GM18508 (cell line): Measurements from ENCODE around the gene SMAD1.
A peak's percentile ranks its signal among the peaks of the same experiment; 100 is the strongest.

ENCODE experiments used
- ATAC-seq: cut with Tn5 transposase; IDR thresholded peaks from one replicate; pipeline ENCODE4 v1.9.1; 2021; ENCODE audit warnings: moderate number of reproducible peaks; ENCODE audit not compliant: insufficient read depth, unreplicated experiment

Gene SMAD1

DNA sequence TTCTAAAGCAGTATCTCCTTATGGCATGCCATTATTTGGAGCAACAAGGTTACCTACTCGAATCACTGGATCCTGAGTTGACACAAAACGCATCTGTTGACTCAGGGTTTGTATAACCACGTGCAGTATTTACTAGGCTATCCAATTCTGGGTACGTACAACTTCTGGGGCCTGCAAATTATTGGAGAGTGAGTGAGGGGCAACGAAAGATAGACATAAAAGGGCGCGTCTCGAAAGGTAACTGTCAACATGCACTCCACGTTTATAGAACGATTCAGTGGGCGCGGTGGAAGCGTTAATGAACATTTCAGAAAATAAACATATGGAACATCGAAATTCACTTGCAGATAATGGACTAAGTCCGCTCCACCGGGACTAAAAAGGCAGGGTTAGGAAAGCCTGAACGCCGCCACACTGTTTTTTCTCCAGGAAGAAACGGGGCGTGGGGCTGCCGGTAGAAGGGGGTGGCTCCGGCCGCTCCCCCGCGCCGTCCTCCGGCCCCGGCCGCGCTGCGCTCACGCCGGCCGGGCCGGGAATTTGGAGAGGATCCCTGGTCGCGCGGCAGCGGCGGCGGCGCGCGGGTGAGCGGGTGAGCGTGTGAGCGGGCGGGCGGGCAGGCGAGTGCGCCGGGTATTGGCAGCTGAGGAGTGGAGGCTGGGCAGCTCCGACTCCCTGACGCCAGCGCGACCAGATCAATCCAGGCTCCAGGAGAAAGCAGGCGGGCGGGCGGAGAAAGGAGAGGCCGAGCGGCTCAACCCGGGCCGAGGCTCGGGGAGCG is at the start of gene SMAD1:
Gene SMAD1 (plus strand): TSS at position 690 of the 778 bp plus-strand sequence. CDS start 32,761 bp downstream, outside the sequence.
- no peak for ATAC-seq

DNA sequence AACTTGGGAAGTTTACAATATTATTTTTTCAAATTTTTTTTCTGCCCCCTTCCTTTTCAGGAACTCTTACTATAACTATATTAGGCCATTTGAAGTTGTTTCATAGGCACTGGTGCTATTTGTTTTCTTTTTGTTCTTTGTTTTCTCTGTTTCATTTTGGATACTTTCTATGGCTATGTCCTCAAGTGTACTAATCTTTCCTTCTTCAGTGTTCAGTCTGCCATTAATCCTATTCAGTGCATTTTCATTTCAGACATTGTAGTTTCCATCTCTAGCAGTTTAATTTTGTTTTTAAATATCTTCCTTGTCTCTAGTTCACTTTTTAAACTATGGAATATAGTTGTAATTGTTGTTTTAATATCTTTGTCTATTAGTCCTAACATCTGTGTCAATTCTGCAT is 48.0 kb upstream of the SMAD1 start:
- ATAC-seq = no peak

DNA sequence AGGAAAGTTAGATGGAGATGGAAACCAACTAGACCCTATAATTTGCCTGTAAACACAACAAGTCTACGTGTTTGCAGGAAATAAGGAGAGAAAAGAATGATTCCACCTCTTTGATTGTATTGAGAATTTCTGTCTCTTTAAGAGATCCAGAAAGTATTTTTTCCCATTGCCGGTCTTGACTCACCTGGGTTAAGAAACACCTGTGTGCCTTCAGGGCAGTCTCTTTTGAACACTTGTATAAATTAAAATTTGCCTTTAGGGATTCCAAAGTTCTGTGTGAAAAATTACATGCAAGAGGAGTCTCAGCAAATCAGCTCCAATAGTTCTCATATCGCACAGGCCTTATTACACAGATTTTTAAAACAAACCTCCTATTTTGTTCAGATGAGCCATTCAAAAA is 46.0 kb upstream of the SMAD1 start:
- ATAC-seq = no peak

DNA sequence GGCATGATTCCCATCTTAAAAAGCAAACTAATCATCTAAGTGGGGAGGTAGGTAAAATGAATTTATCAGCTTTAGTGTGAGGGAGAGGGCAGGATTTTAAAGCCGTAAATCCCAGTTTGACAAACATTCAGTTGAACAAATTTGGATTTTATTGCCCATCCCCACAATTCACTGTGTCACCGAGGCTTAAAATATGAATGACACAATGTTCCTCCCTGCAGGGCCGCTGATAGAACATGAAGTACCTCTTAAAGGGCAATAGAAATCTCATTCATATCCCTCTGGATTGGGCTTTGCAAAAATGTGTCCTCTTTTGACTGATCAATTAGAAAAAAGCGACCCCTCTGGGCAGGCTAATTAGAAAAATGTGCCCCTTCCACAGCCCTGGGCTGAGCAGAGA is 45.5 kb upstream of the SMAD1 start:
- ATAC-seq = no peak

DNA sequence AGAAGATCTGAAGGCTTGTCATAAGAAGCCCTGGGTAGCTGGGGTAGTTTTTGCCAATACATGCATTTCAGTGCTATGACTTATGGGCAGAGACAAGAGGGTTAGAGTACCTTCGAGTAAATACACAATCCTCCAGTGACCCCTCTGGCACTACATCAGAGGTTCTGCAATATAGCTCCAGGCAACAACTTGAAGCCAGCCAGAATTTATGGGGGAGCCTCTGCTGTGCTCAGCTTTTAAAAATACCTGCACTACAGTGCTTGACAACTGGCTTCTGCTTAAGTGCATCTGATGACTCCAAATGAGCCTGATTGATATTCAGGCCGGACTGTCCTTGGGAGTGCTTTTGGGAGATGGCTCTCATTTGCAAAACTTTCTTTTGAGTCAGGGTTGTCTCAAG is 44.9 kb upstream of the SMAD1 start:
- ATAC-seq = no peak

DNA sequence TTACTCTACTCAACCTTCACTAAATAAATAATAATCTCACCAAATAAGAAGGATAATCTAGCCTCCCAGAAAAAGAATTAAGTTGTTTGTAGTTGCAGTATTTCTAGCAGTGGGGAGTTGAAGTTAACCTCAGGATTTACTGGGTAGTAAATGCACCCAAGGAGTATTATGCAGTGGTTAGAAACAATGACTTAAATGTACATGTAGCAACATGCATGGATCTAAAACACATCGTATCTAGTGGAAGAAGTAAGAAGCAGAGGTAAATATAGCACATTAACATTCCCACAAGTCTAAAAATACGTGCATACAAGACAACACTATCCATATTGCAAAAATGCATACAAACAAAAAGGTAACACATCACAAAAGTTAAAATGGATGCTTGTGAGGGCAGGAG is 44.2 kb upstream of the SMAD1 start:
- no peak for ATAC-seq

DNA sequence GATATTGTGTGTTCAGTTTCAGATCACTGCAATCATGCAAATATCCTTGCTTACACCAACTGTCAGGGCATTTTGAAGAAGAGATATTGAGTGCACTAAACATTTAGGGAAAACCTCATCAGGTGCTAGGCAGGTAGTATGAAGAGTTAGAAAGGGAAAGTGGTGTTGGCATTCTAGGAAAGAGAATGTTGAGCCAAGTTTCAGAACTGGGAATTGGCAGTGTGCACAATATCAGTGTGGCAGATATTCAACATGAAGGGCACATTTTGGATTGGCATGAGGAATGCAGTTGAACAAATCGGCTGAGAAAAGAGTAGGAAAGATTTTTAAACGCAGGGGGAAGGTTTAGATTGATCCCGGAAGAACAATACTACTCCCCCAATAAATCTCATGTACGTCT is 43.4 kb upstream of the SMAD1 start:
- ATAC-seq = no peak

DNA sequence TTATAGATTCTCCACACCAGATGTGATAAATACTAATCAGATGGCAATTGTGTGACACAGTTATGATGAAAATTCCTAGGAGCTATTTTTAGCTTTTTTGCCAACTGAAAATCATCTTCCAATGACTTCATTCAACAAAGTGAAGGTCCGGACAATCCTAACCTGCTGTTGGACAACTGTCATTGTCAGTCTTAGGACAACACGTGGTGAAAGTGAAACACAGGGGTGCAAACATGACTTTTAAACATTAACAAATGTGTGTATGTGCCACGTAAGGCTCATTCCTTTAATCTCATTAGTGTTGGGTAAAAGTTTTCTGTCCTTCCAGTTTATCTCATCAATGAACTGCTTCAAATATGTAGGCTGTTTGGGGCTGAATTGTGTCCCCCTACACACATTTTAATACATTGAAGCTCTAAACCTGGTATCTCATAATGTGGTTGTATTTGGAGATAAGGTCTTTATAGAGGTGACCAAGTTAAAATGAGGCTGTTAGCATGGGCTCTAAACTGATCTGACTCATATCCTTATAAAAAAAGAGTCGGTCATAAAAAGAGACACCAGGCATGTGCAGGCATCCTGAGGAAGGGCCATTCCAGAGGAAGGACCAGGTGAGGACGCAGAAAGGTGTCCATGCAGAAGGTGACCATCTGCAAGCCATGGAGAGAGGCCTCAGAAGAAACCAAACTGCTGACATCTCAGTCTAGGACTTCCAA is 41.2 kb upstream of the SMAD1 start:
- ATAC-seq = no peak

DNA sequence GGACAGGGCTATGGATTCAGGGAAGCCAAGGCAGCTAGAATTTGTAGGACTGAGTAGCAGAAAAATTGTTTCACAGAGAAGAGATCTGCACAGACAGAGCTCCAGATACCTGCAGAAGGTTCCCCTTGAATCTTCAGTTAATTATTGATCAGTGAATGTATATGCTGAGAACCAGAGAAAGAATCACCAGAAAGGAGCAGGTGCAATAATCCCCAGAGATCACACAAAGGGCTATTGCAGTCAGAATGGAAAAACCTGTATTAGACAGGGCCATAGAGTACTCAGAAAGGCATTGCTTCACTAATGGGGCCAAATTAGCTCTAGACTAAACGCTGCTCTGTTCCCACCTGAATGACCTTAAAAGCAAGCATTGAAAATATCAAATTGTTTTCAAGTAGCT is 35.5 kb upstream of the SMAD1 start:
- ATAC-seq = peak; percentile 68

DNA sequence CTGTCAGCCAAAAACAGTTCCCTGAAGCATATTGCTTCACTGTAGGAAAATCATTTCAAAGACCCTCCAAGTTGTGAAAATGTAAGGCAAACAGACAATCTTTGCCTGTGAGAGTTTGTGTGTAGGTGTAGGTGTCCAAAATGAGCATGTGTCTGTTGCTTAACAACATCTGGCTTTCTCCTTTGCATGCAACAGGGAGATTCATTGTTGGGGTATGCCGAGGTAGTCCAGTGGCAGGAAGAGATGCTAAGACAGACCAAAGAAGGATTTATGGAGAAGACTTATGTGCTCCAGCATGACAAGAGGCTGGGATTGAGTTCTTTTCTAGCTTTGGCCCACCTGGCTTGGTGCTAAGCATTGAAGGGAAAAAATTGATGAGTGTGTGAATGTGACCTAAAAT is 29.8 kb upstream of the SMAD1 start:
- ATAC-seq = no peak

DNA sequence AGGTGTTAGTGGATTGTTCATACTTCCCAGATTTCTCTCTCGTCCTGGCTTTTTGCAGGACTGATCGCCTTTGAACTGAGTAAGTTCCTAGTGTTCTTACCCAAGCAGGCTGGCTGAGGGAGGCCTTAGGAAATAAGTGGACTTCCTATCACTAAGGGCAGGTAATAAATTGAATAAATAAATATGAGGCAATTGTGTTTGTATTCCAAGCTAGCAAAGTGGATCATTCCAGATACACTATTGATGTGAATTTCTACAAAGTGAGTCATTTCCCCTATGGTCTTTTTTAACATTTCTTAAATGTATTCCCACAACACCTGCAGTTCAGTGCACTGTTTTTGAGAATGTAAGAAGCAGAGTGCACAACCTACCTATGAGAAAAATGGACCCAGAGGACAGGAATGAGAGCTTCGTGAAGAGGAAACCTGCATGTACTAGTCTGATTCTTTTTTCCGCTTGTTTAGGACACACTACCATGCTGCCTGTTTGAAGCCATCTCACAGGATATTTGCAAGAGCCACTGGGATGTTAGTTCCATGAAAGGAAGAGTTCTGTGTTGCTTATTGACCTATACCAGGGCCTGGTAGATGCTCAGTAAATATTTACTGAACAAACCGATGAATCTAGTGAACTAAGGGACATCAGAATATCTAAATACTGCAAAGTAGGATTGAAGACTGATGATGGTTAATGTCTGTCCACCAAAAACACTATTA is 29.0 kb upstream of the SMAD1 start:
- no peak for ATAC-seq

DNA sequence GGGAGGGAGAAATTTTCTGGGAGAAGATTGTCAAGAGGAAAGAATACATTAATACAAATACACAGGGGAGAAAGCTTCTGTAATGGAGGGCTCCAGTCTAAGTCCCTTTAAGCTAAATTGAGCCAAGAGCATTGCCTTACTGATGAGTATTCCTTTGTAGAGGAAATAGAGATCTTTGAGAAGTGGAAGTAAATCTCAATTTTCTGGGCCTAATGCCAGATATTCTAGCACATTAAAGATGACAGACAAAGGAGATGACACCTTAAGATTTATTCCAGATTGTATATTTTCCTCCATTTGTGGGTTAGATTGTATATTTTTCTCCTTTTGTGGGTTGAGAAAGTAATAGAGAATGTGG is 28.5 kb upstream of the SMAD1 start:
- ATAC-seq = no peak

DNA sequence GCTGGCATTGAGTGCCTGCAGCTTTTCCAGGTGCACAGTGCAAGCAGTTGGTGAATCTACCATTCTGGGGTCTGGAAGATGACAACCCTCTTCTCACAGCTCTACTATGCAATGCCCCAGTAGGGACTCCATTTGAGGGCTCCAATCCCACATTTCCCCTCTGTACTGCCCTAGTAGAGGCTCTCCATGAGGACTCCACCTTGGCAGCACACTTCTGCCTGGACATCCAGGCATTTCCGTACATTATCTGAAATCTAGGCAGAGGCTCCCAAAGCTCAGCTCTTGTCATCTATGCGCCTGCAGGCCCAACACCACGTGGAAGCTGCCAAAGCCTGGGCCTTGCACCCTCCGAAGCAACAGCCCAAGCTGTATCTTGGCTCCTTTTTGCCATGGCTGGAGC is 8.4 kb upstream of the SMAD1 start:
- no peak for ATAC-seq

DNA sequence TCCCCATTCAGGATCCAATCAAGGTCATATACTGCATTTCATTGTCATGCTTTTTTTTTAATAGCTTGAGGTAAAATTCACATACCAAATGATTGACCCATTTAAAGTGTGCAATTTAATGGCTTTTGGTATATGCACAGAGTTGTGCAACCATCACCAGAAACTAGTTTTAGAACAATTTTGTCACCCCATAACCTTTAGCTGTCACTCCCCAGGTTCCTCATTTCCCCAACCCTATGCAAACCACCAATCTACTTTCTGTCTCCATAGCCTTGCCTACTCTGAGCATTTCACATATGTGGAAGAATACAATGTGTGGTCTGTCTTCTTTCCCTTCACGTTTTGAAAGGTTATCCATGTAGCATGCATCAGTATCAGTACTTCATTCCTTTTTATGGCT is 1.4 kb upstream of the SMAD1 start:
- no peak for ATAC-seq

DNA sequence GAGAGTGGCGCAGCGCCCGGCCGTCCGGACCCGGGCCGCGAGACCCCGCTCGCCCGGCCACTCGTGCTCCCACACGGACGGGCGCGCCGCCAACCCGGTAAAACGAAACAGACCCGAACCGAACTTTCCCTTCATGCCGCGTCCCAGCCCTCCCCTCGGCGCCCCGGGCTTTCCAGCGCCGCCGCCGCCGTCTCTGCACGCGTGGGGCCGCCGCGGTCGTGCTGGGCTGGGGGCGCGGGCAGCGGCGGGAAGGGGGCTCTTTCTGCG is 222 bp downstream of the SMAD1 start:
- no peak for ATAC-seq

DNA sequence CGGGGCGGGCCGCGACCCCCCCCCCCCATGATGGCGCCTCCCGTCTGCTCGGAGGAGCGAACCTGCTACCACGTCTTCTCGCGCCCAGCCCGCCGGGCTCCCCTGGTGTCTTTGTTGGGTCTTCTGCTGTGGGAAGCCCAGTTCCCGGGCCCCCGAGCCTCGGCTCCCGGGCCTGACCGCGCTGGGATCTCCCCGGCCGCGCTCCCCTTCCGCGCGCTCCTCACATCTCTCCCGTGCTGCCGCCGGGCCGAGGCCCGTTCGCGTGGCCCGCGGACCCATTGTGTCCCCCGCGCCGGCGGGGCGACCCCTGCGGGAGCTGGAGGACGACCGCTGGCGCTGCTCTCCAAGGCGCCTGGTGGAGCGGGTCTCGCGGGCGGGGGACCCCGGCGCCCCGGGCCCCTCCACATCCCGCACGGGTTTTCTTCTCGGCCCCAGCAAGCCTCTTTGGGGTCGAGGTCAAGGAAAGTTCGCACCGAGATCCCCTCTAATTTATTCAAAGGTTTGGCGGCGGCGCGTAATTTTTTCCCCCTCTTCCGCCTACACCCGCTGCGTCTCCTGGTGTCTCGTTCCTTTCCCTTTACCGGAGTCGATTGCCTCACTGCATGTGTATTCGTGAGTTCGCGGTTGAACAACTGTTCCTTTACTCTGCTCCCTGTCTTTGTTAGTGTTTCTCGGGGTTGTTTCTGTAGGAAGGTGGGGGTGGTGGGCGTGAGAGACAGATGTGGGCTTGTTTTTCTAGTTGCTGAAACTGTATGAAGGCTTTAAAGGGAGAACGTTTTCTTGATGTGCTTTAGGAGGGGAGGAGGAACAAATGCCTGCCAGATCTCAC is 770 bp downstream of the SMAD1 start:
- no peak for ATAC-seq

DNA sequence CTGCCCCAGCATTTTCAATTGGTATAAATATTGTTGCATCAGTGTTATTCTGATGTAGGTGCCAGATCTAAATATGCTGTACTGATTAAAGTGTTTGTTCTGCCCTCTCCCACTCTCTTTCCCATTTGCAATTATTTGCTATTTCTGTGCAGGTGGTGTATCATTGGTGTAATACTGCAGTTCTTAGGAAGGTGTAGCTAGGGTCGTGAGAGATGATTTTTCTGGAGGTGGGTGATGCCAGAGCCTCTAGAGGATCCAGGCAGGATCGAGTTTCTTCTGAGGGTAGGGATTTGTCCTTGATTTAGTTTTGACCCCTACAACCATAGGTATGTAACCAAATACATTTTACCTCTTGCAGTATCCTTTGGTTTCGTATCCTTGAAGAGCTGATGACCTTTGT is 1.9 kb downstream of the SMAD1 start:
- no peak for ATAC-seq

DNA sequence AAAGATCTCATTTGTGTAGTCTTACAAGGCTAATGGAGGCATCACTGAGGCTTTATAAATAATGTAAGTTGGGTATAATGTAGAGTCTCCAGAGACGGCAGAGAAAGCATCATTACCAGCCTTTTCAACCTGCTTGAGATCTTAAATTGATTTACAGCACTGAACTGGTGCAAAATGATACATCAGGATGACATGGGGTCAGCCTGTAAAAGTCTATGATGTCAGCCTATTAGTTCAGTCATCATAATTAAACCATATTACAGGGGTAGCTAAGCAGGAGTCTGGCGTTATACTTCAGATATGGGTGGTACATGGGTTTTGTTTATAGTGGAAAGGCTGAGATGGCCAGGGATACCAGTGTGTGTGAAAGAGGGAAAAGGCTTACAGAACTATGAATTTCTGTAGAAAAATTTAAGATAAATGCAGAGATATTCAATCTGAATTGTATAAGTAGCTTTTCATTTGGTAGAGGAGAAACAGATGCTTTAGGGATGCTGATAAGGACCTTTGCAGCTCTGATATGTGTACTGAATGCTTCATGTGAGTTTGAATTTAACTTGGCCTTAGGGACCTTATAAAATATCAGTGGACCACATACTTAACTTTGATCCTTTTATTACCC is 2.7 kb downstream of the SMAD1 start:
- ATAC-seq = no peak

DNA sequence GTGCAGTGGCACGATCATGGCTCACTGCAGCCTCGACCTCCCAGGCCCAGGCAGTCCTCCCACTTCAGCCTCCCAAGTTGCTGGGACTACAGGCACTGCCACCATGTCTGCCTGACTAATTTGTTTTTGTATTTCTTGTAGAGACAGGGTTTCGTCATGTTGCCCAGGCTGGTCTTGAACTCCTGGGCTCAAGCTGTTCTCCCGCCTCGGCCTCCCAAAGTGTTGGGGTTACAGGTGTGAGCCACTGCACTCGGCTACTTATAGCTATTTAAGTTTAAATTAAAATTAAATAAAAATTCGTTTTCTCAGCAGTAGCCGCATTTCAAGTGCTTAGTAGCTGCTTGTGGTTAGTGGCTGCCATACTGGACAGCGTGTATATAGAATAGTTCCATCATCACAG is 3.5 kb downstream of the SMAD1 start:
- ATAC-seq = no peak

DNA sequence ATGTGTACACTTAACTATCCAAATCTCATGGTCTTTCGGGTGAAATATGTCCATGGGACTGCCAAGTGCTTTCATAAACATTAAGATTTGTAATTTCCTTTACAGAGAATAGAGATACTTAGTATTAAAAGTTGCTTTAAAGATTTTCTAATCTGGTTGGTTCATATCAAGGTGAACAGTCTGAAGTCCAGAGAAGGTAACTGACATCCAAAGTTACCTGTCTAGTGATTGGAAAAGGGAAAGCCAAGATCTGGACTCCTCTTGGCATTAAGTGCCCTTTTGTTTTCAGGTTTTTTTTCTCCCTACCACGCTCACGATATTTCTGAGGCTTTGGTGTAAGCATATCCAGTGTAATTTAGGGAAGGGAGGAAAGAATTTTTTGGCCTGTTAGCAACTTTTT is 5.0 kb downstream of the SMAD1 start:
- no peak for ATAC-seq
